Measurements from ENCODE around the gene LRBA. TPM values are rescaled to one million over a fixed set of nuclear protein-coding genes. Genes with fewer than 3 reads are reported as not detected.
"Not testable (repeated sequence)": the region's sequence is repeated elsewhere in the genome, so short reads cannot be mapped to it uniquely, and the experiment has no call there.

The LRBA gene
- total RNA-seq, 1 experiment from 2014 or later, result 25.7 TPM

- no peak for DNase-seq (ENCODE audit: extremely low read depth, low read depth)
Observed at GRCh38 chr4:150949342-150949741, 65.7 kb downstream of the LRBA start.

- no peak for DNase-seq (ENCODE audit: extremely low read depth, low read depth)
Observed at GRCh38 chr4:150948710-150949109, 66.4 kb downstream of the LRBA start.

DNA sequence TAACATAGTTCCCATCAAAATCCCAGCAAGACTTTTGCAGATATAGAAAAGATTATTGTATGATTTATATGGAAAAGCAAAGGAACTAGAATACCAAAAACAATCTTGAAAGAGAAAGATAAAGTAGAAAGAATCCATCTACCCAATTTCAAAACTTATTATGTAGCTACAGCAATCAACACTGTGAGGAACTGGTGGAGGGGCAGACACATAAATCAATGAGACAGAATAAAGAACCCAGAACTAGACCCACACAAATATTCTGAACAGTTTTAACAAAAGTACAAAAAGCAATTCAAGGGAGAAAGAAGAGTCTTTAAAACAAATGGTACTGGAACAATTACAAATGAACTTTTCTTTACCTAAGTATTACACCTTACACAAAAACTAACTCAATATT, 67.0 kb downstream of the LRBA start:
- no peak for DNase-seq (ENCODE audit: extremely low read depth, low read depth)

GRCh38 chr4:150944660-150945059, 70.4 kb downstream of the LRBA start:
- DNase-seq (ENCODE audit: extremely low read depth, low read depth), result no peak

DNA sequence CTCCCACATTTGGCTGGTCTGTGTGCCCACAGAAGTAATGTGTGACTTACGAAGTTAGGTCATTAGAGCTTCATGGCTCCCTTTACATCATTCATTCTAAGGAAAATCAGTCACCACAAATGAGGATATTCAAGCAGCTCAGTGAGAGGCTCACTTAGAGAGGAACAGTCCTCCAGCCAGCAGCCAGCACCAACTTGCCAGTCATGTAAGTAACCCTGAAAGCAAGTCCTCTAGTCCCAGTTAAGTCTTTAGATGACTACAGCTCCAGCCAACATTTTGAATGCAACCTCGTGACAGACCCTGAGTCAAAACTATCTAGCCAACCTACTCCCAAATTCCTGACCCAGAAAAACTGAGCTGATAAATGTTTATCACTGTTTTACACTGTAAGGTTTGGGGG, 71.3 kb downstream of the LRBA start:
- no peak for DNase-seq (ENCODE audit: extremely low read depth, low read depth)

- DNase-seq (ENCODE audit: extremely low read depth, low read depth), result no peak
Observed at GRCh38 chr4:150943126-150943525, 72.0 kb downstream of the LRBA start.

DNA sequence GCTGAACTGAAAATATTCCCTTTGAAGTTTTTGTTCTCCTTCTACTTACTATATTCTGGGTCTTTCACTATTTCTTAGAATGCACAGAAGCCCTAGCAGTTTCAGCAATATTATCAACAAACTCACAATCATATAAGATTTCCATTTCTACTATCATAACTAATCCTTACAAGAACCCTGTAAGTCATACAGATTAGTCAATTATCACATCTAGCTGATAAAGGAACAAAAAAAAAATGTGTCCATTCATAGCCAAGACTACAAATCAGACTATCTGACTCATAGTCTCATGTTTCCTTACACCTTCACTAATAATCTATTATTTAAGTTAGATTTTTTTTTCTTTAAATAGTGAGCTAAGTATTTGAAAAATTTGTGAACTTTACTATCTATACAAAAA, 72.5 kb downstream of the LRBA start:
- DNase-seq (ENCODE audit: extremely low read depth, low read depth), result no peak

GRCh38 chr4:150940123-150940522, 75.0 kb downstream of the LRBA start:
- DNase-seq (ENCODE audit: extremely low read depth, low read depth), result no peak

- no peak for DNase-seq (ENCODE audit: extremely low read depth, low read depth)
Observed at GRCh38 chr4:150939530-150939929, 75.6 kb downstream of the LRBA start.

- no peak for DNase-seq (ENCODE audit: extremely low read depth, low read depth)
Observed at GRCh38 chr4:150938873-150939499, 76.1 kb downstream of the LRBA start.

- DNase-seq (ENCODE audit: extremely low read depth, low read depth), result no peak
Observed at GRCh38 chr4:150938417-150938816, 76.7 kb downstream of the LRBA start.

GRCh38 chr4:150934022-150934421, 81.1 kb downstream of the LRBA start:
- no peak for DNase-seq (ENCODE audit: extremely low read depth, low read depth)

- no peak for DNase-seq (ENCODE audit: extremely low read depth, low read depth)
Observed at GRCh38 chr4:150931796-150932195, 83.3 kb downstream of the LRBA start.

GRCh38 chr4:150931005-150931404, 84.1 kb downstream of the LRBA start:
- DNase-seq (ENCODE audit: extremely low read depth, low read depth), result no peak

GRCh38 chr4:150923945-150924344, 91.1 kb downstream of the LRBA start:
- DNase-seq (ENCODE audit: extremely low read depth, low read depth), result no peak

- DNase-seq (ENCODE audit: extremely low read depth, low read depth), result not testable (repeated sequence)
Observed at GRCh38 chr4:150921486-150921885, 93.6 kb downstream of the LRBA start.

DNA sequence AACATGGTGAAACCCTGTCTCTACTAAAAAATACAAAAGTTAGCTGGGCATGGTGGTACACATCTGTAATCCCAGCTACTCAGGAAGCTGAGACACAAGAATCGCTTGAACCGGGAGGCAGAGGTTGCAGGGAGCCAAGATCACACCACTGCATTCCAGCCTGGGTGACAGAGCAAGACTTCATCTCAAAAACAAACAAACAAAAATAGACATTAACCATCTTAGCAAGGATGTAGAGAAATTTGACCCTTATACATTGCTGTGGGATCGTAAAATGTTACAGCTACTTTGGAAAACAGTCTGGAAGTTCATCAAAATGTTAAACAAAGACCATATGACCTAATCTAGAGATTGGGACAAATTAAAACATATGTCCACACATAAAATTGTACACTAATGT, 96.5 kb downstream of the LRBA start:
- DNase-seq (ENCODE audit: extremely low read depth, low read depth), result not testable (repeated sequence)

GRCh38 chr4:150911326-150911725, 103.8 kb downstream of the LRBA start:
- DNase-seq (ENCODE audit: extremely low read depth, low read depth), result no peak

GRCh38 chr4:150909116-150909515, 106.0 kb downstream of the LRBA start:
- no peak for DNase-seq (ENCODE audit: extremely low read depth, low read depth)

- no peak for DNase-seq (ENCODE audit: extremely low read depth, low read depth)
Observed at GRCh38 chr4:150906987-150907633, 108.0 kb downstream of the LRBA start.

DNA sequence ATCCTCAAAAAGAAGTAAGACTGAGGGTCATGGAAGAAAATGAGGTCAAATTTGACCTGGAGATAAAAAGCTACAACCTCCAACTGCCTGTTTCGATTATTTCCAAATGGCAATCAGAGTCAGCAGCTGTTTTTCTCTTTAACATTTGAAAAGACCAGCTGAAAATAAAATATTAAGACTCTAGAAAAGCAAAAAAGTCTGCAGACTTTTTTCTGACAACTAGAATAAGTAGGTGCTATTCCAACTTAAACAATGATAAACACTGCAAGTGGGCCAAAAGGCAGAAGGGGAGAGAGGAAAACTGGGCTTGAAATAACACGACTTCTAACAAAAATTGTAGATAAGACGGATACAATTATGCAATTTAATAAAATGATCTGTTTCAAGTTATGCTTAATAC, 110.4 kb downstream of the LRBA start:
- no peak for DNase-seq (ENCODE audit: extremely low read depth, low read depth)

DNA sequence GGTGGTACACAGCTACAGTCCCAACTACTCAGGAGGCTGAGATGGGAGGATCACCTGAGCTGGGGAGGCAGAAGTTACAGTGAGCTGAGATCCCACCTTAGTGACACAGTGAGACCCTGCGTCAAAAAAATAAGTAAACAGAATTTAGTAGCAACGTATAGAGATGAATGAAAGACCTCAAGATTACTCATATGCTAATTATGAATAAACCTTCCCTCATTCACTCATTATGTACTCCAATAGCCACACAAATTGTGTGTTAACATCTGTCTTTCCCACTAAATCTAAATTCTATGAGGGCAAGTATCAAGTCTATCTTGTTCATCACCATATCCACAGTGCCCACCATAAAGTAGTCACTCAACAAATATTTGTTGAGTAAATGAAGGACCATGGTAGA, 111.5 kb downstream of the LRBA start:
- DNase-seq (ENCODE audit: extremely low read depth, low read depth), result no peak

DNA sequence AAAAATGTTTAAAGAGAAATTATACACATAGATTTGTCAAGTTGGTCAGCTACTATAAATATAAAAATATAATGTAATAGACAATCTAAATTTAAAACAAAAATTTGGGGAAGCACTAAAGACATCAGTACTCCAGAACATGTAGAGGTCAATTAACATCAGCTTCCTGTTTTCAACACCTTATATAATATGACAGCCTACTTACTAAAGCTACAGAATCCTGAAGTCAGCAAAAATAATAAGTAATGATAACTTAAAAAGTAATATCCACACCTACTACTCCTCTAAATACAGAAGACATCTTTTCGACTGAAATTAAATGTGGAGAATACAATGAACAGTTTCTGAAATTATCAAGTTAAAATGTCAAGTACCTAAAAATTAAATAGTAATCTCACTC, 118.6 kb downstream of the LRBA start:
- DNase-seq (ENCODE audit: extremely low read depth, low read depth), result no peak

Measured in NCI-H460 (cell line).